ENCODE measurements around the gene RBM10.

The RBM10 gene

DNA sequence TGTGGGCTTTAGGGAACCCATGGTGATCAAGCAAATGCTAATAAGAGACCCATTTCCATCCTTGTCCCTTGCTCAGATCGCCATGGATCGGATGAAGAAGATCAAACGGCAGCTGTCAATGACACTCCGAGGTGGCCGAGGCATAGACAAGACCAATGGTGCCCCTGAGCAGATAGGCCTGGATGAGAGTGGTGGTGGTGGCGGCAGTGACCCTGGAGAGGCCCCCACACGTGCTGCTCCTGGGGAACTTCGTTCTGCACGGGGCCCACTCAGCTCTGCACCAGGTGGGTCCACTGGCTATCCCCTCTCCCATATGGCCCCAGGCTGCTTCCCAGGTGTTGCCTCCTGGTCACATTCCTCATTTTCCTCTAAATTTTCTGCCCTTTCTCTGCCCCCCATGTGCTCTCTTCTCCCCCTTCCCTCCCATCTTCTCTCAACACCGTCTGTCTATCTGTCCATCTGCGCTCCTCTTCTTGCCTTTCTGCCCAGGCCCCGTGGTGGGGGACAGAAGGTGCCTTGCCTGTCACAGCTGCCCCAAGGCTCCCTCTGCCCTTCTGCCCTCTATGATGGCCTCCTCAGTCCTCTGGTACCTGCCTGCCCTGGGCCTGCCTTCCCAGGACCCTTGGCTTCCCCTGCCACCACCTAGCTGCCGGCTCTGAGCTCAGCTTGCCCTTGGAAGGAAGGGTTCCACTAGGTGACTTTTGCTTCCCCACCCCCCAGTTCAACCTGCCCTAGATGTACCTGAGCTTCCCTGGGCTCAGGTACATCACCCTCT, 78.6 kb downstream of the RBM10 start:
- Histone ChIP-seq H3K4me3 (no peak overlapping the region), H3K27ac (no peak overlapping the region)
- DNase-seq (ENCODE audit: low spot score), result no peak
- TF ChIP-seq CTCF (IDR thresholded peaks at IDR 0.05), result no peak

DNA sequence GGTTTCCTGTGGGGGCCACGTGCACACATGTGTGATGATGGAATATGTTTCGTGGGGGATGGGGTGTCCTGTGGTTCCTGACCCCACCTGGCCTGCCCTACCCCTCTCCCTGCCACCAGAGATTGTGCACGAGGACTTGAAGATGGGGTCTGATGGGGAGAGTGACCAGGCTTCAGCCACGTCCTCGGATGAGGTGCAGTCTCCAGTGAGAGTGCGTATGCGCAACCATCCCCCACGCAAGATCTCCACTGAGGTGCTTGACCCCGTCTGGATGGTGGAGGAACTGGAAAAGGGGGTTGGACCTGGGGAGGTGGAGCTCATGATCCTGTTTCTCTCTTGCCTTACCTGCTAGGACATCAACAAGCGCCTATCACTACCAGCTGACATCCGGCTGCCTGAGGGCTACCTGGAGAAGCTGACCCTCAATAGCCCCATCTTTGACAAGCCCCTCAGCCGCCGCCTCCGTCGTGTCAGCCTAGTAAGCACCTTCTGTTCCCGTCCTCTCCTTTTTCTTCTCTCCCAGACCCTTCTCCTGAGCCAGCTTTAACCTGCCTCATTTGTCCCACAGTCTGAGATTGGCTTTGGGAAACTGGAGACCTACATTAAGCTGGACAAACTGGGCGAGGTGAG, 79.4 kb downstream of the RBM10 start:
- no peak overlapping the region for H3K4me3 ChIP-seq
- DNase-seq (ENCODE audit: low spot score), result no peak
- TF ChIP-seq CTCF (IDR thresholded peaks at IDR 0.05), result no peak
- no peak overlapping the region for H3K27ac ChIP-seq

DNA sequence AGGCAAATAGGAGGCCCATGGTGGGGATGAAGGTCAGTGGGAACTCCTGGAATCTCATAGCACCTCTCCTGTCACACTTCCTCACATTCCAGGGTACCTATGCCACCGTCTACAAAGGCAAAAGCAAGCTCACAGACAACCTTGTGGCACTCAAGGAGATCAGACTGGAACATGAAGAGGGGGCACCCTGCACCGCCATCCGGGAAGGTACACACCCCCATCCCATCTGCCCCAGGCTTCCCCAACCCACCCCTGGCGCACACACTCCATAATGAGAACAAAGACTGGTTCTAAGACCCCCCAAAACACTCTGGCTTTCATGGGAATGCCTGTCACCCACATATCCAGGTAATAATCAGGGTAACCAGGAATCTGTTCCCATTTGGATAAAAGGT, 79.9 kb downstream of the RBM10 start:
- Histone ChIP-seq H3K4me3 (no peak overlapping the region), H3K27ac (no peak overlapping the region)
- DNase-seq (ENCODE audit: low spot score), result no peak
- no peak for TF ChIP-seq CTCF (IDR thresholded peaks at IDR 0.05)

DNA sequence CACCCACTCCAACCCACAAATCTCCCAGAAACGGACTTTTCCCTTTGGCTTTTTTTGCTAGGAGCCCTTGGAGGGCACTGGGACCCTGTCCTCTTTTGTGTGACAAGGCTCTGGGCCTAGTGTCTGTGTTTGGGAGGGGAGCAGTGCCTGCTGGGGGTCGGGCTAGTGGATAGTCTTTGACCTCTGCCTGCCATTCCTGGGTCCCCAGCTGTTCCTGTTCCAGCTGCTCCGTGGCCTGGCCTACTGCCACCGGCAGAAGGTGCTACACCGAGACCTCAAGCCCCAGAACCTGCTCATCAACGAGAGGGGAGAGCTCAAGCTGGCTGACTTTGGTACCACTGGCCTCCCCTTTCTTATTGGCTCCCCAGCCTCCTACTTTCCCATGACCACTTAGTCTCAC, 81.0 kb downstream of the RBM10 start:
- no peak for DNase-seq (ENCODE audit: low spot score)
- H3K4me3 ChIP-seq, result no peak overlapping the region
- TF ChIP-seq CTCF (IDR thresholded peaks at IDR 0.05), result no peak
- no peak overlapping the region for H3K27ac ChIP-seq

DNA sequence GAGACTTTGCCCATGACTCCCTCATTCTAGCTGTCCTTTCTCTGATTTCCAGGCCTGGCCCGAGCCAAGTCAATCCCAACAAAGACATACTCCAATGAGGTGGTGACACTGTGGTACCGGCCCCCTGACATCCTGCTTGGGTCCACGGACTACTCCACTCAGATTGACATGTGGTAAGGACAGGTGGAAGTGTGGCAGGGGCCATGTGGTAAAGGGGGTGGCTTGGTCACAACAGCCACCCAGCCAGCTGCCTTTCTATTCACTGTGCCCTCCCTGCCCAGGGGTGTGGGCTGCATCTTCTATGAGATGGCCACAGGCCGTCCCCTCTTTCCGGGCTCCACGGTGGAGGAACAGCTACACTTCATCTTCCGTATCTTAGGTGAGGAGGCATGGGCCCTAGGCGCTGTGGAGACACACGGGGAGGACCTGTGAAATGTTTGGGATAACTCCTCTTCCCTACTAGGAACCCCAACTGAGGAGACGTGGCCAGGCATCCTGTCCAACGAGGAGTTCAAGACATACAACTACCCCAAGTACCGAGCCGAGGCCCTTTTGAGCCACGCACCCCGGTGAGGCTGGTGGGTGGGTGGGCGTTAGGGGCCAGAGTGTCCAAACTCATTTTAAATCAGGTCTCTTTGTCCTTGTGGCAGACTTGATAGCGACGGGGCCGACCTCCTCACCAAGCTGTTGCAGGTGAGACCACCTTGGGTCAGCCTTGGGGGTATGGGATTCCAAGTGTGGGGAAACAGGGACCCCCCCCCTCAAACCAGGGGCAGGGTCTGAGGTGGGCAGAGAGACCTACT, 81.7 kb downstream of the RBM10 start:
- Histone ChIP-seq H3K4me3 (no peak overlapping the region), H3K27ac (no peak overlapping the region)
- no peak for TF ChIP-seq CTCF (IDR thresholded peaks at IDR 0.05)
- DNase-seq (ENCODE audit: low spot score), result no peak

DNA sequence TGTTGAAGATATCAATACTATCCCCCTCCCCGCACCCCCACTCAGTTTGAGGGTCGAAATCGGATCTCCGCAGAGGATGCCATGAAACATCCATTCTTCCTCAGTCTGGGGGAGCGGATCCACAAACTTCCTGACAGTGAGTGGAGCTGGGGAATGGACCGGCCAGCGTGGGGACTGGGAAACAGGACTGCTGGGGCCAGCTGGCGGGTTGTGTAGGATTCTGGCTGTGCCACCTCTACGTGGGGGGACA, 82.2 kb downstream of the RBM10 start:
- Histone ChIP-seq H3K4me3 (no peak overlapping the region), H3K27ac (no peak overlapping the region)
- DNase-seq (ENCODE audit: low spot score), result no peak
- no peak for TF ChIP-seq CTCF (IDR thresholded peaks at IDR 0.05)

Measured in coronary artery (tissue), 2 donors.